Muscle of arm (tissue), 12 donors: ENCODE data around the gene MKNK1. TPM values are rescaled to one million over a fixed set of nuclear protein-coding genes. Genes with fewer than 3 reads are reported as not detected.

Experiments
- DNase-seq: peaks from one replicate; pipeline ENCODE4 v3.0.0-alpha.2; 2013
- polyA plus RNA-seq, 12 donors: library from polyadenylated mRNA; unstranded; fragments of 120-200 nt; gene quantifications; one replicate each; pipeline ENCODE4 v1.2.1, GENCODE V29; 2013; ENCODE audit not compliant: insufficient read length in 12 of 12

Gene MKNK1
- polyA plus RNA-seq, 12 donors = 15.1 to 44.6 (median 26.3) TPM; not detected in 1

- DNase-seq = no peak
Observed at GRCh38 chr1:46599059-46599970, 4.8 kb downstream of the MKNK1 start.

- no peak for DNase-seq
Observed at GRCh38 chr1:46596846-46597245, 7.2 kb downstream of the MKNK1 start.

- no peak for DNase-seq
Observed at GRCh38 chr1:46596036-46596435, 8.0 kb downstream of the MKNK1 start.

GRCh38 chr1:46595127-46595526 lies 8.9 kb downstream of the MKNK1 start:
- no peak for DNase-seq

- DNase-seq = no peak
Observed at GRCh38 chr1:46594063-46594462, 10.0 kb downstream of the MKNK1 start.

GRCh38 chr1:46592823-46593222 lies 11.2 kb downstream of the MKNK1 start:
- DNase-seq = no peak

- no peak for DNase-seq
Observed at GRCh38 chr1:46589529-46589928, 14.5 kb downstream of the MKNK1 start.

- no peak for DNase-seq
Observed at GRCh38 chr1:46587069-46587468, 17.0 kb downstream of the MKNK1 start.

- no peak for DNase-seq
Observed at GRCh38 chr1:46585312-46585938, 18.6 kb downstream of the MKNK1 start.

GRCh38 chr1:46583494-46583893 lies 20.6 kb downstream of the MKNK1 start:
- no peak for DNase-seq

GRCh38 chr1:46582972-46583371 lies 21.1 kb downstream of the MKNK1 start:
- no peak for DNase-seq

- no peak for DNase-seq
Observed at GRCh38 chr1:46581681-46582455, 22.2 kb downstream of the MKNK1 start.

GRCh38 chr1:46580140-46580903 lies 23.7 kb downstream of the MKNK1 start:
- no peak for DNase-seq

GRCh38 chr1:46577671-46578070 lies 26.4 kb downstream of the MKNK1 start:
- DNase-seq = no peak

GRCh38 chr1:46576596-46576995 lies 27.5 kb downstream of the MKNK1 start:
- no peak for DNase-seq

- DNase-seq = no peak
Observed at GRCh38 chr1:46575778-46576177, 28.3 kb downstream of the MKNK1 start.

GRCh38 chr1:46575300-46575699 lies 28.8 kb downstream of the MKNK1 start:
- DNase-seq = no peak

GRCh38 chr1:46571691-46572225 lies 32.3 kb downstream of the MKNK1 start:
- DNase-seq = no peak

- DNase-seq = no peak
Observed at GRCh38 chr1:46569884-46570725, 34.0 kb downstream of the MKNK1 start.

- DNase-seq = no peak
Observed at GRCh38 chr1:46569116-46569515, 35.0 kb downstream of the MKNK1 start.
